SK-N-DZ (cell line): ENCODE data around the gene CYB5RL.
"Not testable (repeated sequence)": the region's sequence is repeated elsewhere in the genome, so short reads cannot be mapped to it uniquely, and the experiment has no call there.

Experiments used
- DNase-seq: peaks from one replicate; pipeline ENCODE4 v3.0.0-alpha.2; 2015; ENCODE audit warnings: low spot score

CYB5RL gene

GRCh38 chr1:54227091-54227602, 27.3 kb upstream of the CYB5RL start:
- DNase-seq: no peak

- DNase-seq: no peak
These were observed 26.2 kb upstream of the CYB5RL start for GRCh38 chr1:54225986-54226559.

GRCh38 chr1:54225378-54225777, 25.5 kb upstream of the CYB5RL start:
- DNase-seq: no peak

- DNase-seq: no peak
These were observed 24.4 kb upstream of the CYB5RL start for GRCh38 chr1:54224233-54224632.

- DNase-seq: no peak
These were observed 23.8 kb upstream of the CYB5RL start for GRCh38 chr1:54223441-54224202.

- no peak for DNase-seq
These were observed 22.9 kb upstream of the CYB5RL start for GRCh38 chr1:54222711-54223110.

GRCh38 chr1:54221867-54222484, 22.1 kb upstream of the CYB5RL start:
- DNase-seq: no peak

GRCh38 chr1:54221113-54221834, 21.4 kb upstream of the CYB5RL start:
- no peak for DNase-seq

- no peak for DNase-seq
These were observed 20.4 kb upstream of the CYB5RL start for GRCh38 chr1:54220004-54220811.

- DNase-seq: no peak
These were observed 19.8 kb upstream of the CYB5RL start for GRCh38 chr1:54219688-54220003.

GRCh38 chr1:54218883-54219687, 19.3 kb upstream of the CYB5RL start:
- DNase-seq: no peak

GRCh38 chr1:54215523-54215922, 15.7 kb upstream of the CYB5RL start:
- no peak for DNase-seq

- DNase-seq: no peak
These were observed 13.0 kb upstream of the CYB5RL start for GRCh38 chr1:54212872-54213271.

- DNase-seq: not testable (repeated sequence)
These were observed 8.1 kb upstream of the CYB5RL start for GRCh38 chr1:54207896-54208295.

GRCh38 chr1:54207287-54207686, 7.5 kb upstream of the CYB5RL start:
- DNase-seq: no peak

- no peak for DNase-seq
These were observed 4.4 kb upstream of the CYB5RL start for GRCh38 chr1:54204199-54204598.

- DNase-seq: no peak
These were observed 728 bp upstream of the CYB5RL start for GRCh38 chr1:54200519-54200997.

GRCh38 chr1:54199151-54199764, 572 bp downstream of the CYB5RL start:
- no peak for DNase-seq

GRCh38 chr1:54193453-54193852, 6.4 kb downstream of the CYB5RL start:
- no peak for DNase-seq

GRCh38 chr1:54191525-54191924, 8.3 kb downstream of the CYB5RL start:
- DNase-seq: no peak
